SK-N-SH treated with all-trans-retinoic acid at 6 μM for 48 hours (cell line): ENCODE results near the gene MRPS6.

ENCODE experiments used
- ATAC-seq: fragments of 200-7000 bp; cut with Tn5 transposase; 3 replicates; pipeline ENCODE4 v1.9.1; 2020; ENCODE audit warnings: mild to moderate bottlenecking, moderate library complexity
- ARNTL ChIP-seq: fragments of 450-650 bp; formaldehyde crosslinking; IDR thresholded peaks from 2 replicates; pipeline ENCODE4 v1.5.0; 2020; ENCODE audit warnings: low read depth, mild to moderate bottlenecking, moderate library complexity, borderline replicate concordance
- BACH2 ChIP-seq: fragments of 250-450 bp; sonication (Bioruptor Pico); IDR thresholded peaks from 2 replicates; pipeline ENCODE4 v1.9.0; 2021; ENCODE audit warnings: mild to moderate bottlenecking, borderline replicate concordance
- CREB5 ChIP-seq: fragments of 250-450 bp; sonication (Bioruptor Pico); IDR thresholded peaks from 2 replicates; pipeline ENCODE4 v1.5.1; 2020; ENCODE audit warnings: low read depth, mild to moderate bottlenecking, moderate library complexity
- CSDC2 ChIP-seq: fragments of 250-450 bp; sonication (Bioruptor Pico); IDR thresholded peaks from 2 replicates; pipeline ENCODE4 v1.5.0; 2020; ENCODE audit warnings: mild to moderate bottlenecking, moderate library complexity
- GLIS3 ChIP-seq: fragments of 250-450 bp; sonication (Bioruptor Pico); IDR thresholded peaks from 2 replicates; pipeline ENCODE4 v1.5.0; 2020; ENCODE audit warnings: mild to moderate bottlenecking, moderate library complexity
- ISL1 ChIP-seq: fragments of 250-450 bp; sonication (Bioruptor Pico); IDR thresholded peaks from 2 replicates; pipeline ENCODE4 v2.1.2; 2022; ENCODE audit warnings: mild to moderate bottlenecking, moderate library complexity
- OSR1 ChIP-seq: fragments of 250-450 bp; sonication (Bioruptor Pico); IDR thresholded peaks from 2 replicates; pipeline ENCODE4 v1.8.0; 2022; ENCODE audit warnings: moderate library complexity, mild to moderate bottlenecking, inconsistent platforms
- PATZ1 ChIP-seq: fragments of 250-450 bp; sonication (Bioruptor Pico); IDR thresholded peaks from 2 replicates; pipeline ENCODE4 v1.8.0; 2020; ENCODE audit warnings: mild to moderate bottlenecking, moderate library complexity, borderline replicate concordance
- PPARA ChIP-seq: fragments of 250-450 bp; sonication (Bioruptor Pico); IDR thresholded peaks from 2 replicates; pipeline ENCODE4 v1.5.0; 2020; ENCODE audit warnings: mild to moderate bottlenecking, borderline replicate concordance
- RARB ChIP-seq: fragments of 250-450 bp; sonication (Bioruptor Pico); IDR thresholded peaks from 2 replicates; pipeline ENCODE4 v1.8.0; 2021; ENCODE audit warnings: mild to moderate bottlenecking, moderate library complexity
- SNAI2 ChIP-seq: fragments of 250-450 bp; sonication (Bioruptor Pico); IDR thresholded peaks from 2 replicates; pipeline ENCODE4 v1.5.0; 2020; ENCODE audit warnings: mild to moderate bottlenecking, moderate library complexity
- TCF4 ChIP-seq: fragments of 250-450 bp; sonication (Bioruptor Pico); IDR thresholded peaks from 2 replicates; pipeline ENCODE4 v1.8.0; 2021; ENCODE audit warnings: mild to moderate bottlenecking, moderate library complexity, borderline replicate concordance
- TOX ChIP-seq: fragments of 250-450 bp; sonication (Bioruptor Pico); IDR thresholded peaks from 2 replicates; pipeline ENCODE4 v1.8.0; 2021; ENCODE audit warnings: mild to moderate bottlenecking, moderate library complexity, borderline replicate concordance
- ZFP3 ChIP-seq: fragments of 250-450 bp; sonication (Bioruptor Pico); IDR thresholded peaks from 2 replicates; pipeline ENCODE4 v1.5.0; 2020; ENCODE audit warnings: mild to moderate bottlenecking, moderate library complexity
- ZNF565 ChIP-seq: fragments of 450-650 bp; formaldehyde crosslinking; conservative IDR thresholded peaks from 2 replicates; pipeline ENCODE4 v1.5.0; 2020; ENCODE audit warnings: low read depth, mild to moderate bottlenecking, moderate library complexity
- ZNF70 ChIP-seq: fragments of 450-650 bp; formaldehyde crosslinking; IDR thresholded peaks from 2 replicates; pipeline ENCODE4 v1.5.0; 2020; ENCODE audit warnings: mild to moderate bottlenecking, moderate library complexity
- ZNF8 ChIP-seq: fragments of 450-650 bp; formaldehyde crosslinking; IDR thresholded peaks from 2 replicates; pipeline ENCODE4 v1.5.0; 2020; ENCODE audit warnings: mild to moderate bottlenecking, moderate library complexity
- TF ChIP-seq, protein P1 (sequence below): fragments of 250-450 bp; sonication (Bioruptor Pico); IDR thresholded peaks from 2 replicates; pipeline ENCODE4 v1.5.0; 2020; ENCODE audit warnings: mild to moderate bottlenecking, moderate library complexity
- TF ChIP-seq, protein P2 (sequence below): fragments of 250-450 bp; sonication (Bioruptor Pico); IDR thresholded peaks from 2 replicates; pipeline ENCODE4 v1.5.1; 2021; ENCODE audit warnings: mild to moderate bottlenecking, moderate library complexity

The MRPS6 gene

DNA sequence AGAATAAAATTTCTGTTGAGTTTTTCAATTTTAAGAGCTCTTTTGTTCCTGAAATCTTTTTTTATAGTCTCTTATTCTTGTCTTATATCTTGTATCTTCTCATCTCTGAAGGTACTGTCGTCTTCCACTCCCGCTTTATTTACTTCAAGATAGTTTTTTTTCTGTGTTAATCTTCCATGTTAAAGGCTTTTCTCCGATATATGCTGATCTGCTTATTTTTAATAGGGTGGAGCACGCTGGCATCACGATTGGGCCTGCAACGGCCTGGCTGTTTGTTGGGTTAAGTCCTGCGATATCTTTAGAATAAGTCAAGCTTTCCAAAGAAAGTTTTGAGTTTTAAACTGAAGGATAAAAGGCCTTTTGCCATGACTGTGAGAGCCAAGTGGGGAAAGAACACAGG is 35.7 kb downstream of the MRPS6 start:
- no peak for ATAC-seq
- no peak for TF ChIP-seq ZNF8 (CRISPR knock-in tag)
- TF ChIP-seq SNAI2 (CRISPR knock-in tag), result no peak
- no peak for TF ChIP-seq PATZ1 (CRISPR knock-in tag)
- TF ChIP-seq, protein P1, sequence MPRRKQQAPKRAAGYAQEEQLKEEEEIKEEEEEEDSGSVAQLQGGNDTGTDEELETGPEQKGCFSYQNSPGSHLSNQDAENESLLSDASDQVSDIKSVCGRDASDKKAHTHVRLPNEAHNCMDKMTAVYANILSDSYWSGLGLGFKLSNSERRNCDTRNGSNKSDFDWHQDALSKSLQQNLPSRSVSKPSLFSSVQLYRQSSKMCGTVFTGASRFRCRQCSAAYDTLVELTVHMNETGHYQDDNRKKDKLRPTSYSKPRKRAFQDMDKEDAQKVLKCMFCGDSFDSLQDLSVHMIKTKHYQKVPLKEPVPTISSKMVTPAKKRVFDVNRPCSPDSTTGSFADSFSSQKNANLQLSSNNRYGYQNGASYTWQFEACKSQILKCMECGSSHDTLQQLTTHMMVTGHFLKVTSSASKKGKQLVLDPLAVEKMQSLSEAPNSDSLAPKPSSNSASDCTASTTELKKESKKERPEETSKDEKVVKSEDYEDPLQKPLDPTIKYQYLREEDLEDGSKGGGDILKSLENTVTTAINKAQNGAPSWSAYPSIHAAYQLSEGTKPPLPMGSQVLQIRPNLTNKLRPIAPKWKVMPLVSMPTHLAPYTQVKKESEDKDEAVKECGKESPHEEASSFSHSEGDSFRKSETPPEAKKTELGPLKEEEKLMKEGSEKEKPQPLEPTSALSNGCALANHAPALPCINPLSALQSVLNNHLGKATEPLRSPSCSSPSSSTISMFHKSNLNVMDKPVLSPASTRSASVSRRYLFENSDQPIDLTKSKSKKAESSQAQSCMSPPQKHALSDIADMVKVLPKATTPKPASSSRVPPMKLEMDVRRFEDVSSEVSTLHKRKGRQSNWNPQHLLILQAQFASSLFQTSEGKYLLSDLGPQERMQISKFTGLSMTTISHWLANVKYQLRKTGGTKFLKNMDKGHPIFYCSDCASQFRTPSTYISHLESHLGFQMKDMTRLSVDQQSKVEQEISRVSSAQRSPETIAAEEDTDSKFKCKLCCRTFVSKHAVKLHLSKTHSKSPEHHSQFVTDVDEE, result no peak
- TF ChIP-seq OSR1 (CRISPR knock-in tag), result no peak
- TF ChIP-seq CSDC2, result no peak
- no peak for TF ChIP-seq RARB
- TF ChIP-seq TOX (CRISPR knock-in tag), result no peak
- TF ChIP-seq TCF4 (CRISPR knock-in tag), result no peak
- no peak for TF ChIP-seq BACH2
- TF ChIP-seq ISL1 (CRISPR knock-in tag), result no peak
- no peak for TF ChIP-seq GLIS3 (CRISPR knock-in tag)
- no peak for TF ChIP-seq ZFP3 (CRISPR knock-in tag)
- TF ChIP-seq ZNF70 (CRISPR knock-in tag), result no peak
- TF ChIP-seq CREB5 (CRISPR knock-in tag), result no peak
- TF ChIP-seq, all 23 proteins: peak for 0

GRCh38 chr21:34110594-34111202 is 37.3 kb downstream of the MRPS6 start:
- TF ChIP-seq ISL1 (CRISPR knock-in tag) (no peak), ZFP3 (CRISPR knock-in tag) (no peak), GLIS3 (CRISPR knock-in tag) (no peak), ZNF8 (CRISPR knock-in tag) (no peak), SNAI2 (CRISPR knock-in tag) (no peak)
- TF ChIP-seq, protein P2, sequence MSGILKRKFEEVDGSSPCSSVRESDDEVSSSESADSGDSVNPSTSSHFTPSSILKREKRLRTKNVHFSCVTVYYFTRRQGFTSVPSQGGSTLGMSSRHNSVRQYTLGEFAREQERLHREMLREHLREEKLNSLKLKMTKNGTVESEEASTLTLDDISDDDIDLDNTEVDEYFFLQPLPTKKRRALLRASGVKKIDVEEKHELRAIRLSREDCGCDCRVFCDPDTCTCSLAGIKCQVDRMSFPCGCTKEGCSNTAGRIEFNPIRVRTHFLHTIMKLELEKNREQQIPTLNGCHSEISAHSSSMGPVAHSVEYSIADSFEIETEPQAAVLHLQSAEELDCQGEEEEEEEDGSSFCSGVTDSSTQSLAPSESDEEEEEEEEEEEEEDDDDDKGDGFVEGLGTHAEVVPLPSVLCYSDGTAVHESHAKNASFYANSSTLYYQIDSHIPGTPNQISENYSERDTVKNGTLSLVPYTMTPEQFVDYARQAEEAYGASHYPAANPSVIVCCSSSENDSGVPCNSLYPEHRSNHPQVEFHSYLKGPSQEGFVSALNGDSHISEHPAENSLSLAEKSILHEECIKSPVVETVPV (CRISPR knock-in tag), result no peak
- no peak for ATAC-seq

DNA sequence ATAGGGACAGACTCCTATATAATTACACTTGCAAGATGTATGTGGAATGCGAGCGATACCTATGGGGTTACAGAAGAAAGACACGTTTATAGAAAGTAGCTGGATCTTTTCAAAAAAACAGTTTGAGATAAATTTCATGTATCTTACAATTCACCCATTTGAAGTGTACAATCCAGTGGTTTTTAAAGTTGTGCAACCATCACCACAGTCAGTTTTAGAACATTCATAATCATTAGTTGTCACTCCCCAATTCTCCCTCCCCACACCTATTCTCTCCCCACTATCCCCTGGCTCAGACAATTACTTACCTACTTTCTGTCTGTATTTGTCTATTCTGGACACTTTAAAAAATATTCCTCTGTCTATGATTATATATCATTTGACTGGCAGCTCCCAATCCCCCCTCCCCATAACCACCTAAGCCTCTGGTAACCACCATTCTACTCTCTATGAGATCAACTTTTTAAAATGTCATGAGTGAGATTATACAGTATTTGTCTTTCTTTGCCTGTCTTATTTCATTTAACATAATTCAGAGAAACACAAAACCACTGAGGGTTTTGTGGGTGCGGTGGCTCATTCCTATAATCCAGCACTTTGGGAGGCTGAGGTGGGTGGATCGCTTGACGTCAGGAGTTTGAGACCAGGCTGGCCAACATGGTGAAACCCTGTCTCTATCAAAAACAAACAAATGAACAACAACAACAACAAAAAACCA is 39.1 kb downstream of the MRPS6 start:
- ATAC-seq, result no peak
- TF ChIP-seq ARNTL, result no peak
- TF ChIP-seq TCF4 (CRISPR knock-in tag), result no peak
- TF ChIP-seq OSR1 (CRISPR knock-in tag), result no peak
- TF ChIP-seq ZNF565 (CRISPR knock-in tag), result no peak

DNA sequence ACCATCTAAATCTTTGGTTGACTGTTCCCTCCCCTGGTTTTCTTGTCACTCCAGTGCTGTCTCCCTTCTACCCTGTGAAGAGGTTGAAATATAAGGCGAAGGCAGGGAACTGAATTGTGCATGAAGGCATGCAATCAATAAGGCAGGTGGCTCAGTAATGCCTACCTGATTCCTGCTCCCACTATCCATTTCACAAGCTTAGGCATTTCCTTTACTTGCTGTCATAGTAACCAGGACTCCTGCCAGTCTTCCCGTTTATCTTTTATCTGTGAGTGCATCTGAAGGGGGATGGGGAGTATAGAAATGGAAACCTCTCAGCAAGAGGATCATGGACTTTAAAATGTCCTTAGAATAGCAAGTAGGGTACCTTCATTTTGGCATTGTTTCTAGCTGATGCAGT is 40.5 kb downstream of the MRPS6 start:
- TF ChIP-seq ZNF565 (CRISPR knock-in tag) (no peak), ZNF8 (CRISPR knock-in tag) (no peak), PPARA (no peak), TCF4 (CRISPR knock-in tag) (no peak)
- TF ChIP-seq, protein P1, result no peak
- no peak; the same call in 2 of the 3 replicates for ATAC-seq
